Hematopoietic multipotent progenitor cell treated with erythropoietin and hydrocortisone succinate and interleukin-3 and kit ligand, for 4 days (in vitro differentiated cells): Measurements from ENCODE around the gene WDPCP.
"Not testable (repeated sequence)": the region's sequence is repeated elsewhere in the genome, so short reads cannot be mapped to it uniquely, and the experiment has no call there.

Experiments used
- DNase-seq: peaks from one replicate; pipeline ENCODE4 v3.0.0-alpha.2; 2015

The WDPCP gene

GRCh38 chr2:63438181-63438580 is 150.1 kb downstream of the WDPCP start:
- no peak for DNase-seq

- DNase-seq = no peak
Measured at GRCh38 chr2:63436488-63436887, 151.8 kb downstream of the WDPCP start.

GRCh38 chr2:63435070-63435469 is 153.2 kb downstream of the WDPCP start:
- DNase-seq = no peak

GRCh38 chr2:63434024-63435001 is 154.0 kb downstream of the WDPCP start:
- no peak for DNase-seq

GRCh38 chr2:63432373-63432772 is 155.9 kb downstream of the WDPCP start:
- DNase-seq = no peak

GRCh38 chr2:63425606-63426005 is 162.7 kb downstream of the WDPCP start:
- DNase-seq = no peak

- no peak for DNase-seq
Measured at GRCh38 chr2:63425079-63425416, 163.2 kb downstream of the WDPCP start.

GRCh38 chr2:63424329-63425078 is 163.8 kb downstream of the WDPCP start:
- DNase-seq = peak; percentile 78

GRCh38 chr2:63422556-63422955 is 165.7 kb downstream of the WDPCP start:
- DNase-seq = no peak

GRCh38 chr2:63408530-63408929 is 179.7 kb downstream of the WDPCP start:
- DNase-seq = no peak

GRCh38 chr2:63406641-63407040 is 181.6 kb downstream of the WDPCP start:
- no peak for DNase-seq

- no peak for DNase-seq
Measured at GRCh38 chr2:63403820-63404219, 184.5 kb downstream of the WDPCP start.

GRCh38 chr2:63402889-63403288 is 185.4 kb downstream of the WDPCP start:
- not testable (repeated sequence) for DNase-seq

- no peak for DNase-seq
Measured at GRCh38 chr2:63399156-63399555, 189.1 kb downstream of the WDPCP start.

- no peak for DNase-seq
Measured at GRCh38 chr2:63379451-63379850, 208.8 kb downstream of the WDPCP start.

- peak; percentile 15 for DNase-seq
Measured at GRCh38 chr2:63378589-63378988, 209.7 kb downstream of the WDPCP start.

GRCh38 chr2:63374341-63374740 is 213.9 kb downstream of the WDPCP start:
- no peak for DNase-seq

GRCh38 chr2:63372549-63372948 is 215.7 kb downstream of the WDPCP start:
- DNase-seq = no peak

GRCh38 chr2:63369146-63369545 is 219.1 kb downstream of the WDPCP start:
- no peak for DNase-seq

- peak; percentile 2 for DNase-seq
Measured at GRCh38 chr2:63364866-63365265, 223.4 kb downstream of the WDPCP start.

GRCh38 chr2:63357722-63358121 is 230.6 kb downstream of the WDPCP start:
- not testable (repeated sequence) for DNase-seq

GRCh38 chr2:63347361-63347760 is 240.9 kb downstream of the WDPCP start:
- no peak for DNase-seq

- DNase-seq = no peak
Measured at GRCh38 chr2:63346411-63346810, 241.9 kb downstream of the WDPCP start.

- DNase-seq = no peak
Measured at GRCh38 chr2:63345285-63345633, 243.0 kb downstream of the WDPCP start.
